Heart right ventricle (tissue), 16 donors: ENCODE data around the gene TMEM239. TPM values are rescaled to one million over a fixed set of nuclear protein-coding genes. Genes with fewer than 3 reads are reported as not detected.
"Not testable (repeated sequence)": the region's sequence is repeated elsewhere in the genome, so short reads cannot be mapped to it uniquely, and the experiment has no call there.

Experiments
- ATAC-seq, 8 donors: fragments of 200-7000 bp; cut with Tn5 transposase; one replicate each; pipeline ENCODE4 v1.9.1; 2020; ENCODE audit warnings: mild to moderate bottlenecking in 8 of 8, moderate library complexity in 8 of 8, moderate number of reproducible peaks in 1 of 8
- DNase-seq, 2 donors: peaks; one replicate each; pipeline ENCODE4 v3.0.0-alpha.2; 2020
- H3K27ac ChIP-seq, 10 donors: fragments of 200-600 bp; sonication (generic) in 2 of 10; one replicate each; pipeline versions ENCODE4 v1.5.0 to v1.8.0; 2020 to 2022; ENCODE audit warnings: mild to moderate bottlenecking in 3 of 10
- H3K27me3 ChIP-seq, 7 donors: fragments of 200-600 bp; one replicate each; pipeline ENCODE4 v1.8.0; 2021 to 2022; ENCODE audit warnings: mild to moderate bottlenecking in 2 of 7
- H3K36me3 ChIP-seq, 9 donors: fragments of 200-600 bp; sonication (generic) in 1 of 9; one replicate each; pipeline versions ENCODE4 v1.5.0 to v1.8.0; 2020 to 2022; ENCODE audit warnings: mild to moderate bottlenecking in 2 of 9
- H3K4me1 ChIP-seq, 9 donors: fragments of 200-600 bp; sonication (generic) in 1 of 9; one replicate each; pipeline versions ENCODE4 v1.5.0 to v1.8.0; 2020 to 2022; ENCODE audit warnings: mild to moderate bottlenecking in 4 of 9
- H3K4me3 ChIP-seq, 10 donors: fragments of 200-600 bp; sonication (generic) in 2 of 10; one replicate each; pipeline versions ENCODE4 v1.5.0 to v1.8.0; 2020 to 2022; ENCODE audit warnings: mild to moderate bottlenecking in 7 of 10, moderate library complexity in 2 of 10
- H3K9me3 ChIP-seq, 11 donors: fragments of 200-600 bp in 10 of 11; sonication (generic) in 2 of 11; one replicate each; pipeline versions ENCODE4 v1.5.0 to v1.8.0; 2013 to 2022; ENCODE audit warnings: mild to moderate bottlenecking in 2 of 11, control low read depth in 1 of 11, moderate library complexity in 1 of 11
- WGBS, 2 donors: extraction: QIAGEN DNeasy Blood & Tissue Kit; methylation state at CpG; one replicate each; pipeline ENCODE4 v1.1.7; 2013; ENCODE audit warnings: inconsistent platforms in 1 of 2; 5-methylcytosine and 5-hydroxymethylcytosine counted together
- intact Hi-C, 10 donors: fragments of 100-400 bp; cut with DNase I; formaldehyde crosslinking; loops; one replicate each; pipeline versions ENCODE4 v1.11.1 to v1.14.2; 2022
- polyA plus RNA-seq, 2 donors: library from polyadenylated mRNA; stranded (reverse); fragments of 200-250 nt; gene quantifications; one replicate each; pipeline ENCODE4 v1.2.3, GENCODE V29; 2013
- total RNA-seq, 10 donors: library from RNA; stranded (reverse); fragmentation: NEBNext Ultra II Directional in 3 of 10; extraction: Animal tissue kit (Norgen Biotek cat#: 25700) in 3 of 10; gene quantifications; one replicate each; pipeline versions ENCODE4 v1.2.1 to v1.2.4, GENCODE V29; 2021 to 2023
- TF ChIP-seq, protein P1 (sequence below), 9 donors: fragments of 200-600 bp; sonication (generic) in 2 of 9; IDR thresholded peaks; one replicate each; pipeline versions ENCODE4 v1.5.0 to v1.8.0; 2021 to 2022; ENCODE audit warnings: antibody characterized with exemption in 9 of 9, mild to moderate bottlenecking in 5 of 9, moderate library complexity in 1 of 9
- donor health status: Arrhythmogenic right ventricular cardiomyopathy.
- donor health status: ischemic (EF 13 %, LVEDD 7.1; RV severe dilation, severe dysfunction).
- donor health status: healthy with polysubstance abuse.
- donor health status: DM: no; HTN: yes; CAD: no.
- donor health status: DM: no; HTN: no; CAD: no.
- donor health status: ischemic (EF 25% LVEDD 6.9; RV normal size, moderate dysfunction).
- donor health status: ischemic (EF 25% LVEDD 5.7; RV mildly dilated, moderate dysfunction).
- donor health status: healthy.
- donor health status: DM: yes; HTN: yes; CAD: no.
- donor health status: Ischemic cardiomyopathy.
- donor health status: ischemic (EF 35%, LVEDD 5.7; RV mildly dilated, moderate dysfunction).
- donor health status: nonischemic (EF 11% LVEDD 7.7; RV severe dilation, severe dysfunction).
- donor health status: DM: yes; HTN: yes; CAD: no.
- donor health status: PGD.
- donor health status: ischemic (EF 29% LVEDD 5.4; RV normal size, mild dysfunction).
- donor health status: nonischemic (EF 23%, LVEDD 6.1; RV moderate dilation, normal function).

The TMEM239 gene
- total and polyA plus RNA-seq, 12 donors, result not detected

DNA sequence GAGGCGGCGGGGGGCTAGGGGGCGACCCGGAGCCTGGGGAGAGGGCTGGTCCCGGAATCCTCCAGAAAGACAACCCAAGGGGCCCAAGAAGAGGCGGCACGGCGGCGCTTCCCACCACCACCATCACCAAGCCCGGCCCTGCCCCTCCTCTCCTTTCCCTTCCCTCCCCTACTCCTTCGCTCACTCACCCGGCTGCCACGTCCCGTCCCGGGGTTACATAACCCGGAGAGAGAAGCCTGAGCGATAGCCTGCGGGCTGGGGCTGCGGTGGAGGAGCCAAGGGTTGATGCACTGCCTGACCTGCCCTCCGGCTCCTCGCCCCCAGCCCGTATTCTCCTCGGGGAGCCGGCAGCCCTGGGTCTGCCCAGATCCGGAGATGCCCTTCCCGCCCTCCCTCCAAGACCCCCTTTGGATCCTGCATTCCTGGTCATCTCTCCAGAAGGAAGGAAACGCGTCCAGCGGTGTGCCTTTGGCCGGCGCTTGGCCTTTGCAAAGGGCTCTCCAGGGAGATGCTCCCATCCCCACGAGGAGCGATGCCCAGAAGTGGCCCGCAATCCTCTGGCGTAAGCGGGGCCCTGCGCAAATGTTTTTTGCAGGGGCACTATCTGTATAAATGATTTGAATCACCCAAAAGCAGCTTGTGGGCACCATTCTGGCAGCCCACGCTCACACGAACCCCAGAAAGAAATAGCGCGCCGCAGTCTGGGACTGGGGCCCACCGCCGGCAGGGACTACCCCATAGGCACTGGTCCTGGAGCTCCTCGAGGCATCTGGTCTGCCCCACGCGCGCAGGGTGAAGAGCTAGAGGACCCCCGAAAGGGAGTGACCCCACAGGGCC is 11.1 kb upstream of the TMEM239 start:
- H3K27ac ChIP-seq, result no peak overlapping the region
- peaks cover 15 to 98% (median 94%) of the 10 kb centered on the region in 7 donors for H3K27me3 ChIP-seq
- intact Hi-C loops, result no loop called here
- H3K4me3 ChIP-seq, result peak overlapping the region in 3 of 10 donors; percentile 5 to 22 (median 12)
- DNase-seq (no peak), ATAC-seq (peak in 5 of 8 donors; percentile 30 to 65 (median 60))
- H3K36me3 ChIP-seq, result no peaks in the 10 kb centered on the region
- 8% methylated on average over 48 to 49 of the region's 49 CpGs for WGBS, 2 donors
- peaks cover 0 to 4% (median 0%) of the 10 kb centered on the region in 11 donors for H3K9me3 ChIP-seq
- peaks cover 0 to 27% (median 6%) of the 10 kb centered on the region in 9 donors for H3K4me1 ChIP-seq
- TF ChIP-seq, protein P1, sequence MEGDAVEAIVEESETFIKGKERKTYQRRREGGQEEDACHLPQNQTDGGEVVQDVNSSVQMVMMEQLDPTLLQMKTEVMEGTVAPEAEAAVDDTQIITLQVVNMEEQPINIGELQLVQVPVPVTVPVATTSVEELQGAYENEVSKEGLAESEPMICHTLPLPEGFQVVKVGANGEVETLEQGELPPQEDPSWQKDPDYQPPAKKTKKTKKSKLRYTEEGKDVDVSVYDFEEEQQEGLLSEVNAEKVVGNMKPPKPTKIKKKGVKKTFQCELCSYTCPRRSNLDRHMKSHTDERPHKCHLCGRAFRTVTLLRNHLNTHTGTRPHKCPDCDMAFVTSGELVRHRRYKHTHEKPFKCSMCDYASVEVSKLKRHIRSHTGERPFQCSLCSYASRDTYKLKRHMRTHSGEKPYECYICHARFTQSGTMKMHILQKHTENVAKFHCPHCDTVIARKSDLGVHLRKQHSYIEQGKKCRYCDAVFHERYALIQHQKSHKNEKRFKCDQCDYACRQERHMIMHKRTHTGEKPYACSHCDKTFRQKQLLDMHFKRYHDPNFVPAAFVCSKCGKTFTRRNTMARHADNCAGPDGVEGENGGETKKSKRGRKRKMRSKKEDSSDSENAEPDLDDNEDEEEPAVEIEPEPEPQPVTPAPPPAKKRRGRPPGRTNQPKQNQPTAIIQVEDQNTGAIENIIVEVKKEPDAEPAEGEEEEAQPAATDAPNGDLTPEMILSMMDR (IDR thresholded peaks at IDR 0.05), result no peak

DNA sequence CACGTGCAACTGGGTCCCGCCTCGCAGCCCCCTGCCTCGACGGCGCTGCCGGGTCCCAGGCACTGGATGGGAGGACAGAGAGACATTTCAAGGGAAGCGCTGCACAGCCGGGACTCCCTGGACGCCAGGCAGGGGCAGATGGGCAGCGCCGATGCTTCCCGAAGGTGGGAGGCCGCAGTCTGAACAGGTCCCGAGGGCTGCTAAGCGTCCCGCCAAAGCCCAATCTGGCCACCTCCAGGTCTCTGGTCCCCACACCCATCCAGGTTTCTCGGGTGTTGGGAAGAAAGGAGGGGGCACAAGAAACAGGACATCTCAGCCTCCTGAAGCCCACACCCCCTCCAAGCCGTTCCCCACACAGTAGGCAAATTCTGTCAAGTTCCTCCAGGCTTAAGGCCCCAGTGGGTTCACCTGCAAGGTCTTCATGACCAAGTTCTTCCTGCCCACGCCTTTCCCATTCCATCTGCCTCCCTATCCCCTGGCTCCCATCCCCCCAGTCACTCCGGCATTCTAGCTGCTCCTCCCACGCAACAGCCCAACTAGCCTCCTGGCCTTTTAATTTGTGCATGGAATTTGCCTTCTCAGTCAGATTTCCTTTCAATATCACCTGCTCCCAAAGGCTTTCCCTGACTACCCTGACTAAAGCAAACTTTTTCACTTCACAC is 10.3 kb upstream of the TMEM239 start:
- peak in 1 of 8 donors; percentile 17 for ATAC-seq
- TF ChIP-seq, protein P1 (IDR thresholded peaks at IDR 0.05), result no peak
- Histone ChIP-seq H3K4me1 (peaks cover 0 to 20% (median 0%) of the 10 kb centered on the region in 9 donors), H3K27ac (no peak overlapping the region), H3K36me3 (no peaks in the 10 kb centered on the region), H3K27me3 (peaks cover 8 to 97% (median 87%) of the 10 kb centered on the region in 7 donors), H3K9me3 (peaks cover 0 to 4% (median 0%) of the 10 kb centered on the region in 11 donors), H3K4me3 (no peak overlapping the region)
- WGBS, 2 donors, result 16 to 32% methylated on average over 22 of the region's 22 CpGs
- DNase-seq, result no peak
- intact Hi-C loops, result no loop called here

DNA sequence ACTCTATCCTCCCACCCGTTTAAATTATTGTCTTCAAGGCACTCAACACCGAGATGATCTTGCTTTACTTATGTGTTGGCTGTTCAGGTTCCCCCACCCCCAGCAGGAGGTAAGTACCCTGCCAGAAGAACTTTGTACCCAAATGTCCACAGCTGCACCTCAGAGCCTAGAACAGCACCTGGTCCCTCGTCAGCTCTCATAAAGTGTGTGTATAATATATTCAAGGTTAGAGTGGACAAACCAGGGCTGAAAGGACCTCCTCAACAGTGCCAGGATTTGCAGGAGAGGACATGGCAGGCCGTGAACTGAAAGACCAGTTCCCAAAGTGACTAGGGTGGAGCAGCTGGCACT is 9.8 kb upstream of the TMEM239 start:
- H3K4me3 ChIP-seq, result no peak overlapping the region
- H3K9me3 ChIP-seq, result peaks cover 0 to 2% (median 0%) of the 10 kb centered on the region in 11 donors
- H3K4me1 ChIP-seq, result peaks cover 0 to 15% (median 0%) of the 10 kb centered on the region in 9 donors
- TF ChIP-seq, protein P1 (IDR thresholded peaks at IDR 0.05), result no peak
- no peak overlapping the region for H3K27ac ChIP-seq
- intact Hi-C loops, result no loop called here
- ATAC-seq (no peak), DNase-seq (no peak)
- H3K27me3 ChIP-seq, result peaks cover 8 to 97% (median 86%) of the 10 kb centered on the region in 7 donors
- WGBS, 2 donors, result 47 to 48% methylated on average over 4 of the region's 4 CpGs
- H3K36me3 ChIP-seq, result no peaks in the 10 kb centered on the region

DNA sequence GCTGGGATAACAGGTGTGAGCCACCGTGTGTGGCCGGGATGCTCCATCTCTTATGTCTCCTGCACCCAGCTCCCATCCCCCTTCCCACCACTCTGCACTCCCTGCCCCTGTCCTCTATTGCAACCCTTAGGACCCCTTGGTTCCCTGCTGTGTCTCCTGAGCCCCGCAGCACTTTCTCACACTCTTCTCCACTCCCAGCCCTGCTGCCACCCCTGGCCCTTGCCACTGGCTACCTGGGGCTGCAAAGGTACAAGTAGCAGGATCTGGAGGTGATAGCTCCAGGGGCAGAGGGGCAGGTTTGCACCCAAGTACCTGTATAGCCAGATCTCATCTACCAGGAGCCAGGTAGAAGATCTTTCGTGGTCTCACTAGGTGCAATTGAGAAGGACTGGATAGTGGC is 9.1 kb upstream of the TMEM239 start:
- intact Hi-C loops, result no loop called here
- TF ChIP-seq, protein P1 (IDR thresholded peaks at IDR 0.05), result no peak
- Histone ChIP-seq H3K27me3 (peaks cover 8 to 97% (median 86%) of the 10 kb centered on the region in 7 donors), H3K36me3 (no peaks in the 10 kb centered on the region), H3K27ac (no peak overlapping the region), H3K4me3 (no peak overlapping the region), H3K4me1 (peaks cover 0 to 12% (median 0%) of the 10 kb centered on the region in 9 donors), H3K9me3 (peaks cover 0 to 7% (median 3%) of the 10 kb centered on the region in 11 donors)
- WGBS, 2 donors, result 66 to 76% methylated on average over 4 of the region's 4 CpGs
- DNase-seq, result no peak
- no peak for ATAC-seq

DNA sequence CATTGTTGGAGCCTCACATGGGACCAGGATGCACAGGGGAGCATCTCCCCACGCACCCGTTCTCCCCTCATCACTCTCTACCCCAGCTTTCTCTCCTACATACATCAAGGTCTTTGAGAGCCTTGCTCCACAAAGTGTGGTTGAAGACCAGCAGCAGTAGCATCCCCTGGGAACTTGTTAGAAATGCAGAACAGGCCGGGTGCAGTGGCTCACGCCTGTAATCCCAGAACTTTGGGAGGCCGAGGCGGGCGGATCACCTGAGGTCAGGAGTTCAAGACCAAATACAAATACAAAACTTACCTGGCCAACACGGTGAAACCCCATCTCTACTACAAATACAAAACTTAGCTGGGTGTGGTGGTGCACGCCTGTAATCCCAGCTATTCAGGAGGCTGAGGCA is 8.2 kb upstream of the TMEM239 start:
- H3K4me3 ChIP-seq, ATAC-seq, DNase-seq, intact Hi-C loops, H3K36me3 ChIP-seq, H3K27ac ChIP-seq: not testable (repeated sequence)
- H3K9me3 ChIP-seq, result peaks cover 0 to 16% (median 5%) of the 10 kb centered on the region in 11 donors
- H3K4me1 ChIP-seq, result peaks cover 0 to 12% (median 0%) of the 10 kb centered on the region in 9 donors
- peaks cover 8 to 96% (median 84%) of the 10 kb centered on the region in 7 donors for H3K27me3 ChIP-seq
- 71 to 73% methylated on average over 9 of the region's 9 CpGs for WGBS, 2 donors
